ENCODE results near the gene ITGB2.

ITGB2 gene

GRCh38 chr21:44844256-44844655, 76.4 kb downstream of the ITGB2 start:
- no peak overlapping the region for H3K4me3 ChIP-seq (ENCODE audit: low read depth, low read length)
- TF ChIP-seq CTCF (IDR thresholded peaks at IDR 0.05; ENCODE audit: low read depth, low read length, missing control alignments): no peak
- DNase-seq (ENCODE audit: low read depth): no peak

- no peak overlapping the region for H3K4me3 ChIP-seq (ENCODE audit: low read depth, low read length)
- TF ChIP-seq CTCF (IDR thresholded peaks at IDR 0.05; ENCODE audit: low read depth, low read length, missing control alignments): no peak
- no peak for DNase-seq (ENCODE audit: low read depth)
These were observed 77.8 kb downstream of the ITGB2 start for GRCh38 chr21:44842721-44843445.

GRCh38 chr21:44842087-44842486, 78.6 kb downstream of the ITGB2 start:
- no peak for DNase-seq (ENCODE audit: low read depth)
- H3K4me3 ChIP-seq (ENCODE audit: low read depth, low read length): no peak overlapping the region
- no peak for TF ChIP-seq CTCF (IDR thresholded peaks at IDR 0.05; ENCODE audit: low read depth, low read length, missing control alignments)

GRCh38 chr21:44840771-44841170, 79.9 kb downstream of the ITGB2 start:
- TF ChIP-seq CTCF (IDR thresholded peaks at IDR 0.05; ENCODE audit: low read depth, low read length, missing control alignments): no peak
- no peak for DNase-seq (ENCODE audit: low read depth)
- no peak overlapping the region for H3K4me3 ChIP-seq (ENCODE audit: low read depth, low read length)

- DNase-seq (ENCODE audit: low read depth): no peak
- no peak for TF ChIP-seq CTCF (IDR thresholded peaks at IDR 0.05; ENCODE audit: low read depth, low read length, missing control alignments)
- H3K4me3 ChIP-seq (ENCODE audit: low read depth, low read length): no peak overlapping the region
These were observed 81.7 kb downstream of the ITGB2 start for GRCh38 chr21:44838951-44839350.

GRCh38 chr21:44838039-44838895, 82.4 kb downstream of the ITGB2 start:
- no peak overlapping the region for H3K4me3 ChIP-seq (ENCODE audit: low read depth, low read length)
- DNase-seq (ENCODE audit: low read depth): no peak
- TF ChIP-seq CTCF (IDR thresholded peaks at IDR 0.05; ENCODE audit: low read depth, low read length, missing control alignments): no peak

Data from GM12864 (cell line).